ENCODE measurements around the gene SEMA5A.

SEMA5A gene

DNA sequence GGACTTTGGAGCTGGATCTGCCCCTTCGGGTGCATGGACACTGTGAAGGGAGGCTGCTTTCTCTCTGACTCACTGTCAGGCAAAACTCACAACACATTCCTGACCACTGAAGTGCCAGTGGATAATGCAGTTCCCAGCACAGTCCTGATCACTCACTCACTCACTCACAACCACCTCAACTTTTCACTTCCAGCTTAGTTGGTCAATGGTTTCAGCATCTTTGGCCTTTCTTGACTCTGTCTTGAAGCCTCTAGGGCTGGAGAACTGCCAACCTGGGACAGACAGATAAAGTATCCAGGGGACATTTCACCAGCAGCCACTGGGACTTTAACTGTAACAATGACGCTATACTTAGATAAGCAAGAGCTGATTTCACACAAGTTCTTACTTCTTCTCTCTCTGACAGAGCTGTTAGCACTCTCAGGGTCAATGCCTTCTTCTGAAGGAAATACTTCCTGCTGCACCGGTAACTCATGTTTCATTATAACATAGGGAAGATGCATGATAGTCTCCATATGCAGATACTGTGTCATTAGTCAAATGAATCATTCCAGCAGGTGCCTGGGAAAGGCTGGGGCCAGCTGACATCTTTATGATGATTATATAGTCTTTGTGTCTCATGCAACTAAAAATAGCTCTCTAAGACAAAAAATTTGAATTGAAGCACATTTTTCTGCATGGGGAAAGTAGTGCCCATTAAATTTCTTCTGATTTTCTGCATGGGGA, 499.0 kb downstream of the SEMA5A start:
- peak; percentile 91 for DNase-seq

DNA sequence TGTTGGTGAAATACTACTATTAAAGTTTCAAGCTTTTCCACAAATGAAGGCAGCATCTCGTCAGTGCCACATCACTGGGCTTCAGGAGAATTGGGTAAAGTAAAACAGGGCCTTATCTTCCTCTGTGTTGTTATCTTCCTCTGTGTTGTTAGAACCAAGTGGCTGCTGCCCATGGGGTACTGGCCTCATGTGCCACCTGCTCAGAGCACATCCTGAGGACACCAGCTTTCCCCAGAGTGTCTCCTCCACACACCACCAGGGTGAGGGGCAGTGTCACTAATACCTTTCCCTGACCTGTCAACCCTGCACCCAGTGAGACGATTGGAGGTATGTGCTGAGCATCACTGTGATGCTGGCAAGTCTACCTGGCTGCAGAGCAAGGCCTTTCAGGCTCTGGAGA, 499.9 kb downstream of the SEMA5A start:
- no peak for DNase-seq

DNA sequence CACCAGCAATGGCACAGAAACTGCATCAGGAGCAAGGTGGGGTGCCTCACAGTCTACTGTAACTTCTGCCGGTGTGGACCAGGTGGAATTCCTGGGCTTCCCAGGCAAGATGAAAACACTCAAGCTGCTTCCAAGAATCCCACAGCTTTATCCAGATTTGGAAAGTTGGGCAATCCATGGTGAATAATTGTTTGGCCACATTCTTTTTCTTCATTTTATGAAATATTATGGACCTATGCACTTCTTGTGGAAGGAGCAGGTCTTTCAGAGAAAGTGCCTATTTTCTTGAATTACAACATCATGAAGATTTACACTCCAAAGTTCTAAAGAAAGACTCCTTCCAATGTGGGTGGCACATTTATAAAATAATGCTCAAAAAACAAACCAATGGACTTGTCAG, 503.6 kb downstream of the SEMA5A start:
- DNase-seq = no peak

DNA sequence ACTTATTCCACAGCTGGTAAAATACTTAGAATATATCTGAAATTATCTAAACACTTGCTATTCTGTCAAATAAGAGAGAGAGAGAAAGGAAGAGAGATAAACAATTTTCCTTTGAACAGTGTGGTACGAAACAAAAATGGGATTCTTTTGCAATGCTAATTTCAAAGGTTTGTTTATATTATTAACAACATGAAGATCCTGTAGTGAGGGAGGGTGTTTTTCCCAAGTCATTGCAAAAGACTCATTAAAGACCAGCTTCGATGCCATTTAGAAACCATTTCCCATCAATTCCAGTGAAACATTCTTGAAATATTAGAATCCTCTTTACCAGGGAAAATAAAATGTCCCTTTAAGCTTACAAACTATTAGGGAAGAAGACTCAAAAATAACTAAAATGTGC, 505.4 kb downstream of the SEMA5A start:
- no peak for DNase-seq

DNA sequence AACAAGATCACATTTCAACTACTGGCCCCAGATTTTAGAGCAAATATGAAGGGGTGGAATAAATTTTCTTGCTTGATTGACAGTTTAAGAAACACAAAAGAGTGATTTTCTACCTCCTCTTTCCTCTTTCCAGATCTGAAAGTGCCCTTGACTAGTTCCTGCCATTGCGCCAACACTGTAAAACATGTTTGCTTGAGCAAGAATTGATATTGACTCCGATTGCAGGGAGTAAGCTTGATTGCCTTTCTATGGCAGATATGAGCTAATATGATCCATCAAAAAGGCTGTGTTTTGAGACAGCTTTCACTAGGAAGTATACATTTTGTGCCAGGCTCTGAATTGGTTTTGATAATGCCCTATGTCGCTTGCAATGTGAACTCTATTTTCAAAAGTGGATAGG, 508.8 kb downstream of the SEMA5A start:
- DNase-seq = no peak

DNA sequence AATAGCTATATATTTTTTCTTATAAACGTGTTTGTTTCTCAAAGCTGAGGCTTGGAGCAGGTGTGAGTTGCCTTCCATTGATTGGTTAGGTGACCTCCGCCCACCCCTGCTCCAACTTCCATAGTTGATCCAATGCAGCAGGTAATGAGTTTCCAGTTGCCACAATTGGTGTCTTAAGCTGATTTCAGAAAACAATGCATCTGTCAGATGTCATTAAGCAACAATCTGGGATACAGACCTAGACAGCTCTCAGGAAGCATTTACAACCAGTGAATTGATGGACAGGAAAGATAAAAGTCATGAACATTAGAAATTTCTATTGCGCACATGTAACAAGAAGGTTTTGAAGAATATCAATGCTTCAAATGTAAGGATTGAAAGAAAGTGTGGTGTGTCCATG, 510.5 kb downstream of the SEMA5A start:
- DNase-seq = no peak

DNA sequence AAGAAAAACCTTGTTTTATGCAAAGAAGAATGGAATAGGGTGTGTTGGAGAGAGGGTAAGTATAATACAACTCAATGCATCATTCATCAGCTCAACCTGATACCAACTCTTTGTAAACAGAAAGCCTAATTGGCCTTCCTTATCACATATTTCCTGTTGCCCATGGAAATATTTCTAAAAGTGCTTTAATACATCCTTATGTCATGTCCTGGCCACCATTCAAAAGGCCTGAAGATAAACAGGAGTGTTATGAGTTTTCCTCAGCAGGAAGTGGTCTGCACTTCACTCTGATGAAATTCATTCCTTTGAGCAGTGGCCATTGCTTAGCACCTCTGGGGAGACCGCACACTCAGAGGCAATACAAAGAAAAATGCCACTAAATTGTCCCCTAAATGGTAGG, 511.2 kb downstream of the SEMA5A start:
- no peak for DNase-seq

DNA sequence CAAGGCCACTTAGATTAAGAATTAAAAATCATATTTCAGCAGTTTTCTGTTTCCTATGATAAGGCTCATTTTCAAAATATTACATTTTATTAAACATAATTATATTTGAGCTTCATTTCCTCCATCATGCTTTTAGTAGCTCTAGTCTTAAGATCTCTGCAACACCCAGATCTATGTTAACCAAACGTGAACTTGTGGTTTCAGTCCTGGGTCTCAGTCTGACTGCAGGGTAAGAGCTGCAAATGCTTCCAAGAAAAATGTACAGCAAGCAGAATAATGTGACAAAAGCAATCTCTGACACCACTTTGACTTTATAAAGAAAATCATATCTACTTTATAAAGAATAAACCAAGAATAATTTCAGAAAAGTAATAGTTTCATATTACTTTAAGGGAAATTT, 512.4 kb downstream of the SEMA5A start:
- no peak for DNase-seq

DNA sequence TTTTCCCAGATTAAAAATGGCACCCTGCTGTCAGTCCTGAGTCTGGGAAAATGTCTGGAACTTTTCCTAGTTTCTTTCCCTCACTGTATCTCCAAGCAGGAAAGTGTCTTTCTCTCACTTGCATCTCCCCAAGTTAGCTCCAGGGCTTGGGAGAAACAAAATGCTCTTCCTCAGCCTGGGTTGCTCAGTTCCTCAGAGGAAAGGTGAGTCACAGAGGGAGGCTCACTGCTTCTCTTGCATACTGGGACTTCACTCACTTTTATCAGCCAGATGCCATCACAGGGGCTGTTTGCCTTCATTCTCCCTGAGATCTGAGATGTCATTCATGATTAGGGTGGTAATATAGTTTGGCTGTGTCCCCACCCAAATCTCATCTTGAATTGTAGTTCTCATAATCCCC, 519.9 kb downstream of the SEMA5A start:
- no peak for DNase-seq

DNA sequence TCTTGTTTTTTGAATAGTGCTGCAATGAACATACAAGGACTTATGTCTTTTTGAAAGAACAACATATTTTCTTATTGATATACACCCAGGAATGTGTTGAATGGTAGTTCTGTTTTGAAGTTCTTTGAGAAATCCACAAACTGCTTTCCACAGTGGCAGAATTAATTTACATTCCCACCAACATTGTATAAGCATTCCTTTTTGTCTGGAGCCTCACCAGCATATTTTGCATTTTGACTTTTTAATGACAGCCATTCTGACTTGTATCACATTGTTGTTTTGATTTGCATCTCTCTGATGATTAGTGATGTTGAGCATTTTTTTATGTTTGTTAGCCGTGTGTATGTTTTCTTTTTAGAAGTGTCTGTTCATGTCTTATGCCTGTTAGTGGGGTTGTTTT, 524.9 kb downstream of the SEMA5A start:
- peak; percentile 11 for DNase-seq

DNA sequence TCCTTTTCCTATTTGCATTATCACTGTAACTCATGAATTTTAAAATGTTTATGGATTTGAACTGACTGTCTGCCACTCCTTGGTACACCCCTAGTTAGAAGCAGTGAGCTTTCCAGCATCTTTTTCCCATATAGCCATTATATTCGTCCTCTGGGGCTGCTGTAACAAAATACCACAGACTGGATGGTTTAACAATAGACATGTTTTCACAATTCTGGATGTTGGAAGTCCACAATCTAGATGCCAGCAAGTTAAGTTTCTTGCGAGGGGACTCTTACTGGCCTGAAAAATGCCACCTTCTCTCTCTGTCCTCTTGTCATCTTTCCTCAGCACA, 530.0 kb downstream of the SEMA5A start:
- no peak for DNase-seq

DNA sequence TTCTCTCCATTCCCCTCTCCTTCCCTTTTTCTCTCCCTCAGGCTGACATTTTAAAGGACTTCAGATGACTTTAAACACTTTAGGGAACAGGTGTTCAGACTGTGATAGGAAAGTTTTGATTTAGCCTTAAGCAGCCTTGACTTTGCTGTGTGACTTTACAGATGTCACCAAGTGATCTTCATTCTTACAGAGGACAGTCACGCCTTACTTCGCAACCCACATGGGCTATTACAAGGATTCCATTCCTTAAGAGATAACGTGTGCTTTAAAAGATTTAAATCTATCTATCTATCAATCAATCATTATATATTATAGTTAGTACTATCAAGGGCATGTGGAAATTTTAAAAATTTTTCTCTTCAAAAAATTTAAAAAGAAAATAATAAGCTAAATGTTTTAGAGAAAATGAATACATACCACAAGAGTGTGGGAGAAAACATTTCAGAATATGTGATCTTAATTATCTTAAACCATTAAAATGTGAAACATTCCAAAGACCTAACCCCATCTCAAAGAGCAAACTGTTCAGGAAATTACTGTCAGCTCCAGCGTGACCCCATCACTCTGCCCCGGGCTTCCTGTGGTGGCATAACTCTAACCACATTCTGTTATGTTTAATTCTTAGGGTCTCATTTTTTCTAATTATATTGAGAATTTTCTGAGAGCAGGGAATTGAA, 530.5 kb downstream of the SEMA5A start:
- DNase-seq = no peak

DNA sequence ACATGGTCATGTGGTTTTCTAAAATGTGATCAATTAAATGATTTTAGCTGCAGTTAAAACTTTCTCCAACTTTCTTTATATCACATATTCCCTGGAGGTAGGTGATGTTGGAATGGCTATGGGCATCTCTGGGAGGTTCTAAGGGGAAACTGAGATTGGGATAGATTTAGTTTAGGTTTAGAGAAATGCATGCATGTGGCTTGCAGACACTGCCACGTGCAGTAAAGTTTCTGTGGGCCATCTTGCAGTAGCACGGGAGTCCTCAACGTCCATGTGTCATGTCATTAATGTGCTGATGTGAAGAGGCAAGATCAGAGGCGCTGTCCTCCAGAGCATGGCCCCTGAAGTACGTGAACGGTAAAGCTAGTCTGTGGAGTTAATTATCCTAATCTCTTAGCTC, 532.7 kb downstream of the SEMA5A start:
- no peak for DNase-seq

DNA sequence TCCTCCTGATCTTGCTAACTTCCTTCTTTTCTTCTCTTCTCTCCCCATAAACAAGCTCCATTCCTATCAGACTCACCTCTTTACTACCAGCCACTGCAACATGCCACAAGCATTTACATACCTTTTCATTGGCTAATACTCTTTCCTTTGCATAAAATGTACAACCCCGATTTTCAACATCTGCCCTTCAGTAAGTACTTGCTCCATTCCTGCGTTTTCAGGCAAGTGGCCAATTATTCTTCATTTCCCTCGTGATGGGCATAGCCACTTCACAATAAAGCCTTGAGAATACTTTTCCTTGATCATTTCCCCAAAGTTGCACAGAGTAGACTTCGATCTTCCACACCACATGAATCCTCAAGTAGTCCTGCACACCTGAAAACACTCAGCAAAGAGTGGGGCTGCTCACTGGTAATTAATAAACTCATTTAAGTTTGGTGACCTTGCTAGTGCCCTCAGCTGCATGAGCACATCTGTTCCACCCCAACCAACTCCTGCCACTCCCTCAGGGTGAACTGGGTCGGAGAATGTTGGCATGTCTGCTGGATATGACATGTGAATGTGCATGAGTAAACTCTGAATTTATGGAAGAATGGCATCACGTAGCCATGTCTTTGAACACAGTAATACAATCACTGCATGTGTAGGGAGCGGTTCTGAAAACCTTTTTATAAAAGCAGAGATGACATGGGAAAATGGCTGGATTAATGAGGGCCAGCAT, 535.8 kb downstream of the SEMA5A start:
- no peak for DNase-seq

DNA sequence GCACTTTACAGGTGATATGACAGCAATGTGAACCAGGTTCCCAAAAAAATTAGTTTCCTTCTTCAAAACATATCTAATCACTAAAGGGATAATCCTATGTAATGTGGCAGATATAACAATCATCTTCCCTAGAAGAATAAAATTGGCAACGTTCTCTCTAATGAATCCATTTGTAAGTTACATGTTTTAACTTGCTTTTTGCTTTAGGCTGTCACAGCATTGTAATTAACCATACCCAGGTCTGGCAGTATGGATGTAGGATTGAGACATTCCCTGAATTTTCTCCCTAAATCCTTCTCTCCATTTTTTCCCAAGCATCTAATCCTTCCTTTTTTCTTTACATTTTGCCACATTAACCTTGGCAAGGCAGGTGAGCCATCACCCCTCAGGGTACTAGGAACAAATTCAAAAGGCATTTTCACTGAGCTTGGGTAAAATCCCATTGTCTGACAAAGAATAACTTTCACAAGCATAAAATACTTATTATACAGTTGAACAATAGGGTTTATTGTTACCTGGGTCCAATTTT, 548.3 kb downstream of the SEMA5A start:
- DNase-seq = no peak

DNA sequence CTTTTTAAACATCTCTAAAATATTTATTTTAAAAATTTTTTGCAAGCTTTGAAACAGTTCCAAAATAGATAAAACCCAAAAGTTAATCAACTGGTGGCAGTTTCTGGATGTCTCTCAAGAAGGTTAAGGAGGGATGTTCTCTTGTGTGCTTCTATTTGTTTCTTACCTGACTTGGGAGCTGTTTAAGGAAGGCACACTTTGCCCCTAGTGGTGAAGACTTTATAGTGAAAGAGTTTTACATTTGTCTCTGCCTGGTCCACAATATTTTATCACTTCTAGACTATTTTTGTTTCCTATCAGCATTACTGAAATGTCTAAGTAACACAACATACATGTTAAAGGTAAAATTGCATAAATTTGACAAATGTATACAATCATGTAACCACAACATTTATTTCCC, 552.8 kb downstream of the SEMA5A start:
- no peak for DNase-seq

Data from NCI-H526 treated with DMSO at 0.1 percent for 48 hours (cell line).